ENCODE measurements around the gene HS2ST1. TPM values are rescaled to one million over a fixed set of nuclear protein-coding genes. Genes with fewer than 3 reads are reported as not detected.
A peak's percentile ranks its signal among the peaks of the same experiment; 100 is the strongest.
"Not testable (repeated sequence)": the region's sequence is repeated elsewhere in the genome, so short reads cannot be mapped to it uniquely, and the experiment has no call there.

The HS2ST1 gene
- total RNA-seq, 1 donor from 2014 or later, result 12.0 TPM

GRCh38 chr1:86960548-86960947, 46.1 kb downstream of the HS2ST1 start:
- DNase-seq, result no peak
- no peak for ATAC-seq
- intact Hi-C loops (cut with micrococcal nuclease), result no loop called here

- ATAC-seq; intact Hi-C loops (cut with micrococcal nuclease); DNase-seq: not testable (repeated sequence)
Measured at GRCh38 chr1:86963841-86964240, 49.4 kb downstream of the HS2ST1 start.

GRCh38 chr1:86965012-86965826, 50.8 kb downstream of the HS2ST1 start:
- intact Hi-C loops (cut with micrococcal nuclease), result no loop called here
- ATAC-seq, result peak; percentile 26
- no peak for DNase-seq

- ATAC-seq (no peak), DNase-seq (no peak)
- intact Hi-C loops (cut with micrococcal nuclease), result no loop called here
Measured at GRCh38 chr1:86965827-86966182, 51.4 kb downstream of the HS2ST1 start.

- ATAC-seq, result no peak
- intact Hi-C loops (cut with micrococcal nuclease), result loop anchor here (10.0 kb wide), 1 partner anchor 136 kb away; no protein-coding TSS in a partner anchor
- DNase-seq, result no peak
Measured at GRCh38 chr1:86970938-86971337, 56.5 kb downstream of the HS2ST1 start.

- no peak for DNase-seq
- ATAC-seq, result no peak
- intact Hi-C loops (cut with micrococcal nuclease), result loop anchor here (10.0 kb wide), 1 partner anchor 137 kb away; no protein-coding TSS in a partner anchor
Measured at GRCh38 chr1:86971778-86972177, 57.3 kb downstream of the HS2ST1 start.

- no peak for ATAC-seq
- intact Hi-C loops (cut with micrococcal nuclease), result loop anchor here (10.0 kb wide), 1 partner anchor 137 kb away; no protein-coding TSS in a partner anchor
- no peak for DNase-seq
Measured at GRCh38 chr1:86972262-86972661, 57.8 kb downstream of the HS2ST1 start.

- ATAC-seq, result no peak
- intact Hi-C loops (cut with micrococcal nuclease), result loop anchor here (10.0 kb wide), 1 partner anchor 141 kb away; no protein-coding TSS in a partner anchor
- DNase-seq, result no peak
Measured at GRCh38 chr1:86975993-86976550, 61.6 kb downstream of the HS2ST1 start.

GRCh38 chr1:86976664-86977063, 62.2 kb downstream of the HS2ST1 start:
- no peak for DNase-seq
- no peak for ATAC-seq
- intact Hi-C loops (cut with micrococcal nuclease), result loop anchor here (10.0 kb wide), 1 partner anchor 142 kb away; no protein-coding TSS in a partner anchor

- intact Hi-C loops (cut with micrococcal nuclease), result no loop called here
- DNase-seq, result peak; percentile 36
- peak; percentile 53 for ATAC-seq
Measured at GRCh38 chr1:86981482-86982213, 67.2 kb downstream of the HS2ST1 start.

GRCh38 chr1:86983677-86984076, 69.2 kb downstream of the HS2ST1 start:
- intact Hi-C loops (cut with micrococcal nuclease); ATAC-seq: not testable (repeated sequence)

GRCh38 chr1:86987446-86987845, 73.0 kb downstream of the HS2ST1 start:
- ATAC-seq, result no peak
- DNase-seq, result no peak
- intact Hi-C loops (cut with micrococcal nuclease), result no loop called here

More at GRCh38 chr1:86983677-86984076, 69.2 kb downstream of the HS2ST1 start:
- DNase-seq, result not testable (repeated sequence)

- no peak for ATAC-seq
- no peak for DNase-seq
- intact Hi-C loops (cut with micrococcal nuclease), result no loop called here
Measured at GRCh38 chr1:86988835-86989234, 74.4 kb downstream of the HS2ST1 start.

- ATAC-seq; intact Hi-C loops (cut with micrococcal nuclease); DNase-seq: not testable (repeated sequence)
Measured at GRCh38 chr1:86989690-86990089, 75.3 kb downstream of the HS2ST1 start.

GRCh38 chr1:86990826-86991225, 76.4 kb downstream of the HS2ST1 start:
- DNase-seq (no peak), ATAC-seq (no peak)
- intact Hi-C loops (cut with micrococcal nuclease), result no loop called here

GRCh38 chr1:86991549-86992186, 77.2 kb downstream of the HS2ST1 start:
- DNase-seq (no peak), ATAC-seq (no peak)
- intact Hi-C loops (cut with micrococcal nuclease), result no loop called here

- no peak for ATAC-seq
- DNase-seq, result no peak
- intact Hi-C loops (cut with micrococcal nuclease), result no loop called here
Measured at GRCh38 chr1:86992861-86993260, 78.4 kb downstream of the HS2ST1 start.

GRCh38 chr1:86993269-86993985, 79.0 kb downstream of the HS2ST1 start:
- ATAC-seq (no peak), DNase-seq (no peak)
- intact Hi-C loops (cut with micrococcal nuclease), result no loop called here

GRCh38 chr1:86994061-86994460, 79.6 kb downstream of the HS2ST1 start:
- no peak for DNase-seq
- intact Hi-C loops (cut with micrococcal nuclease), result no loop called here
- no peak for ATAC-seq

Data from left ventricle myocardium superior (tissue), 1 donor.